GM19351 (cell line): ENCODE data around the gene CD276.
"Not testable (repeated sequence)": the region's sequence is repeated elsewhere in the genome, so short reads cannot be mapped to it uniquely, and the experiment has no call there.

Experiments
- ATAC-seq: cut with Tn5 transposase; IDR thresholded peaks from one replicate; pipeline ENCODE4 v1.9.1; 2021; ENCODE audit warnings: mild to moderate bottlenecking, moderate library complexity; ENCODE audit not compliant: unreplicated experiment

The CD276 gene

GRCh38 chr15:73684581-73685455, 635 bp downstream of the CD276 start:
- ATAC-seq, result no peak

- ATAC-seq, result no peak
Measured at GRCh38 chr15:73685981-73686380, 1.8 kb downstream of the CD276 start.

- no peak for ATAC-seq
Measured at GRCh38 chr15:73686781-73687256, 2.6 kb downstream of the CD276 start.

- no peak for ATAC-seq
Measured at GRCh38 chr15:73687351-73687750, 3.2 kb downstream of the CD276 start.

- ATAC-seq, result no peak
Measured at GRCh38 chr15:73688455-73688854, 4.3 kb downstream of the CD276 start.

- ATAC-seq, result no peak
Measured at GRCh38 chr15:73691396-73691795, 7.2 kb downstream of the CD276 start.

GRCh38 chr15:73694419-73694818, 10.2 kb downstream of the CD276 start:
- no peak for ATAC-seq

- no peak for ATAC-seq
Measured at GRCh38 chr15:73695773-73696640, 11.8 kb downstream of the CD276 start.

GRCh38 chr15:73696641-73697001, 12.4 kb downstream of the CD276 start:
- no peak for ATAC-seq

- ATAC-seq, result peak; percentile 76
Measured at GRCh38 chr15:73697033-73697467, 12.9 kb downstream of the CD276 start.

GRCh38 chr15:73699249-73700040, 15.3 kb downstream of the CD276 start:
- no peak for ATAC-seq

- ATAC-seq, result peak; percentile 49
Measured at GRCh38 chr15:73700041-73700842, 16.1 kb downstream of the CD276 start.

GRCh38 chr15:73702311-73703239, 18.4 kb downstream of the CD276 start:
- ATAC-seq, result not testable (repeated sequence)

GRCh38 chr15:73703601-73704000, 19.4 kb downstream of the CD276 start:
- not testable (repeated sequence) for ATAC-seq

GRCh38 chr15:73704142-73704868, 20.1 kb downstream of the CD276 start:
- not testable (repeated sequence) for ATAC-seq

- ATAC-seq, result no peak
Measured at GRCh38 chr15:73704869-73705645, 20.9 kb downstream of the CD276 start.

GRCh38 chr15:73708691-73709090, 24.5 kb downstream of the CD276 start:
- no peak for ATAC-seq
